ENCODE measurements around the gene MMP27.

MMP27 gene

DNA sequence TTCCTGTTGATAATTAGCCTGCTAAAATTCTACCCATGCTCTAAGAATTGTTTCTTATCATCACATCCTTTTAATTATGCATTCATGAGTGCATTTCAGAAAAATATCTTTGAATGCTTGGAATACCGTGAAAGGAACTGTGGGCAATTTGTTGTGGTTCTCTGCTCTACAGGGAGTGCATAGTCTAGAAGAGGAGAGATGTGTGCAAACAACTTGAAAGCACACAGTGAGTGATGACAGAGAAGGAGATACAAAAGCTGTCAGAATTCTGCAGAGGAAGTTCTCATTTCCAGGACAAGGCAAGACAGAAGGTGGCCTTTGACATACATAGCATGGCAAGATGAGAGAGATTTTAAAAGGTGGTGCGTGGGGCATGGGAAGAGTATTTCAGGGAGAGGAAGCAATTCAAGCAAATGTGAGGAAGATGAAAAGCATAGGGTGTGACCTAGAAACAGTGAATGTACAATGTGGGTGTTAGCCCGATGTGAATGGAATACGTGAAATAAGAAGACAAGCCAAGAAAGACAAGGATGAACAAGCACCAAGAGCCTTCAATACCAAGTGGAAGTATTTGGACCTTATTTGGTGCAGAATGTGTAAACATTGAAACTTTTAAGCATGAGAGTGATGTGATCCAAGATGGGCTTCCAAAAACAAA lies 14.2 kb upstream of the MMP27 start:
- H3K4me1 Mint-ChIP-seq (ENCODE audit: low read depth): no peaks in the 10 kb centered on the region
- no peak overlapping the region for H3K4me3 Mint-ChIP-seq
- no peaks in the 10 kb centered on the region for H3K36me3 Mint-ChIP-seq (ENCODE audit: low read depth)
- H3K27me3 Mint-ChIP-seq (ENCODE audit: low read depth): peaks cover 13% of the 10 kb centered on the region
- no peak overlapping the region for H3K27ac Mint-ChIP-seq
- H3K9me3 Mint-ChIP-seq: no peaks in the 10 kb centered on the region

DNA sequence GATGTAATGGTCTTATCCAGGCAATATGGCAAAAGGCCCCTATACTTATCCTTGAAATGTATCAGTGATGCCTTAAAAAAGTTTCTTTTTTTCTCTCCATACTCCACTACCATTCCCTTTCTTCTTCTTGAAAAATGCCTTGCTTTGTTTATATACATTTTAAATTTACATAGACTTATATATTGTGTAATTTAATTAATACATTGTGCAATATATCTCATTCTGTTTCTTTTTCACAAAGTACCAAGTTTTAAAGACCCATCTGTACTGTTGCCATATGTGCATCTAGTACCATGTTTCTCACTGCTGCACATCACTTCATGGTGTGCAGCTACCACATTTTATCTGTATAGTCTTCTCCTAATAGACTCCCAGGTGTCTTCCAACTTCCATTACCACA lies 11.7 kb upstream of the MMP27 start:
- no peaks in the 10 kb centered on the region for H3K36me3 Mint-ChIP-seq (ENCODE audit: low read depth)
- H3K27ac Mint-ChIP-seq: no peak overlapping the region
- no peak overlapping the region for H3K4me3 Mint-ChIP-seq
- H3K9me3 Mint-ChIP-seq: no peaks in the 10 kb centered on the region
- no peaks in the 10 kb centered on the region for H3K4me1 Mint-ChIP-seq (ENCODE audit: low read depth)
- peaks cover 17% of the 10 kb centered on the region for H3K27me3 Mint-ChIP-seq (ENCODE audit: low read depth)

DNA sequence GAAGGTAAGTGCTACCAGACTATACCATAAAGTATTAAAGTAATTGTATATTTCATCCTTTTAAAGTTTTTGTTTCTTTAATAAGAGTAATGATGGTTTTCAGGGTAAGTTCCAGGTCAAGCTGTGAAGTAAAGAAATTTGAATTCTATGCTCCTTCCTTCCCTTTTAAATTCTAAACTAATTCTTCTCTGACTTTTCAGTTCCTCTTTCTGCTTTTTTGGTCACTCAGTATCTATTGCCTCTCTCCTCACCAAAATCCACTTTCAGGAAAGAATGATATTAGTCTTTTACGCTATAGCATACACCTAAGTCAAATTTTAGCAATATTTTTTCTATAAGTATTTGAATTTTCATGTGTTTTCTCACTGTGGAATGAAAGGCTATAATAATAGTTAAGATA lies 11.0 kb upstream of the MMP27 start:
- Mint-ChIP-seq H3K4me1 (ENCODE audit: low read depth) (no peaks in the 10 kb centered on the region), H3K27me3 (ENCODE audit: low read depth) (peaks cover 17% of the 10 kb centered on the region), H3K36me3 (ENCODE audit: low read depth) (no peaks in the 10 kb centered on the region), H3K27ac (no peak overlapping the region), H3K9me3 (no peaks in the 10 kb centered on the region), H3K4me3 (no peak overlapping the region)

DNA sequence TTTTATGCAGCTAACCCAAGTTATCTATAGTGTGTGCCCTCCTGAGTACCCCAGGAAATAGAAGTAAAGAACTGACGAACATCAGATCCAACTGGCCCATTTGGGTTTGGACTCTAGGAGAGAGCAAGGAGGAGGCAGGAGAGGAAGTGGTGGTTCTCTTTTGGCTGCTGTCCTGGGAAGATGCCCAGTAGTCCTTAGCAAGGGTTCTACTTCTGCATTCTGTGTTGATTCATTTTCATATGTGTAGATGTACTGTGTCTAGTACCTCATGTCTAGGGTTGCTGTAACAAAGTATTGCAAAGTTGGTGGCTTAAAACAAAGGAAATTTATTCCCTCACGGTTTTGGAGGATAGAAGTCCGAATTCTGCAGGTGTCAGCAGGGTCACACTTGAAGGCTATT lies 6.6 kb upstream of the MMP27 start:
- no peak overlapping the region for H3K27ac Mint-ChIP-seq
- H3K4me3 Mint-ChIP-seq: no peak overlapping the region
- no peaks in the 10 kb centered on the region for H3K4me1 Mint-ChIP-seq (ENCODE audit: low read depth)
- no peaks in the 10 kb centered on the region for H3K9me3 Mint-ChIP-seq
- peaks cover 13% of the 10 kb centered on the region for H3K27me3 Mint-ChIP-seq (ENCODE audit: low read depth)
- H3K36me3 Mint-ChIP-seq (ENCODE audit: low read depth): no peaks in the 10 kb centered on the region

DNA sequence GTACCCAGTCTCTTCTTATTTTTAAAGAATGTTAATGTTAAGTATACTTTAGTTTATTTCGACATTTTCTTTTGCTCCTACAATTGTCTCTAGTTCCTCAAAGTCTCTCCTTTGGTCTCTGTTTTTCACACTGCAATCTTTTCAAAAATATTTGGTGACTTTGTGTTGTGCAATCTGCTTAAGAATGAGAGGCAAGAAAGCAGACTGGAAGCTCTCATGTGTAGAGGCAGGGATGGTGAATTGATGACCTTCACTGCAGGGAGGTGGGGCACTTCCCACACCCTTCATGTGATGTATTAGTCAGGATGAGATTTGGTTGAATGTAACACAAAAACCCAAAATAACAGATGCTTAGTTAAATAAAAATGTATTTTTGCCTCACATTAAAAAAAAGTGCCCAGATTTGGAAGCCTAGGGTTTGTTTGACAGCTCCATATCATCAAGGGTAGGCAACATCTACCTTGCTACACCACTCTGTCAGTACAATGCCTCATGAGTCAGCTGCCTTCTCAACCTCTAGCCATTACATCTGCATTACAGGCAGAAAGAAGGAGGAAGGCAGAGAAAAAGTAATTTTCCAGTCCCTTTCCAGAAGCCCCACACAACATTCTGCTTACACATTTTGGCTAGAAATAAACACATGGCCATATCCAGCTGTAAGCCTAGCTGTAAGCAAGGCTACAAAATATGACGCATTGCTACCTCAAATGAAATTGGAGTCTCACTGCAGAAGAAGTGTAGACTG lies 3.8 kb upstream of the MMP27 start:
- Mint-ChIP-seq H3K36me3 (ENCODE audit: low read depth) (no peaks in the 10 kb centered on the region), H3K4me3 (no peak overlapping the region), H3K9me3 (no peaks in the 10 kb centered on the region), H3K27me3 (ENCODE audit: low read depth) (peaks cover 18% of the 10 kb centered on the region), H3K4me1 (ENCODE audit: low read depth) (no peaks in the 10 kb centered on the region), H3K27ac (no peak overlapping the region)

DNA sequence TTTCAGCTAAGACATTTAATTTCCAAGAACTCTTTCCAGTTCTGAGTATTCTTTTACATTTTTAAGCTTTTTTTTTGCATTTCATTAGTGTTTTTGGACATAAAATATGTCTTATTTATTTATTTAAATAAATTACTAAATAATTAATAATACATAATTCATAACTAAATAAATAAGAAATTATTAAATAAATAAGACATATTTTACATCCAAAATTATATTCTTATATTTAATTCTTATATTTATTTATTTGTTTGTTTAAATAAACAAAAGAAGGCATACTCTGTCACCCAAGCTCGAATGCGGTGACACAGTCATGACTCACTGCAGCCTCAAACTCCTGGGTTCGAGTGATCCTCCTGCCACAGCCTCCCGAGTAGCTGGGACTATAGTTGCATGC lies 3.1 kb upstream of the MMP27 start:
- H3K9me3 Mint-ChIP-seq: no peaks in the 10 kb centered on the region
- H3K36me3 Mint-ChIP-seq (ENCODE audit: low read depth): no peaks in the 10 kb centered on the region

DNA sequence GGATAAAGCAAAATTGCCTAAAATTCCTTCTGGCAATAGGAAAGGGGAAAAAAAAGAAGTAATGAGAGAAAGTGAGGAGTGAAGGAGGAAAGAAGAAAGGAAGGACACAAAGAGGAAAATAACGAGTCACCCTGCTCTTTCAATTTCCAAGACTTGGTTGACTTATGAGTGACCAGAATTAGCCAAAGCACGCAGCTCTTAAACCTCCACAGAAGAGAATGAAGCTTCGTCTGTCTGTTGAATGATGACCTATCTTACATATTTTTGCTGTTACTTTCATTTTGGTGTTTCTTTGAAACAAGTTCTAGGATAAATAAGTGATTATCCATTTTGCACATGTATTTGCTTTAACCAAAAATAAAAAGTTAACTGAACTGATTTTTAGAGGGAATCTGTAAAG lies 728 bp downstream of the MMP27 start:
- no peak overlapping the region for H3K27ac Mint-ChIP-seq
- H3K36me3 Mint-ChIP-seq (ENCODE audit: low read depth): no peaks in the 10 kb centered on the region
- H3K27me3 Mint-ChIP-seq (ENCODE audit: low read depth): peaks cover 15% of the 10 kb centered on the region
- H3K4me3 Mint-ChIP-seq: no peak overlapping the region
- H3K9me3 Mint-ChIP-seq: no peaks in the 10 kb centered on the region
- peaks cover 3% of the 10 kb centered on the region for H3K4me1 Mint-ChIP-seq (ENCODE audit: low read depth)

More for the DNA sequence above, 3.1 kb upstream of the MMP27 start:
- H3K4me1 Mint-ChIP-seq (ENCODE audit: low read depth): peaks cover 3% of the 10 kb centered on the region
- H3K27ac Mint-ChIP-seq: no peak overlapping the region
- peaks cover 15% of the 10 kb centered on the region for H3K27me3 Mint-ChIP-seq (ENCODE audit: low read depth)
- no peak overlapping the region for H3K4me3 Mint-ChIP-seq

DNA sequence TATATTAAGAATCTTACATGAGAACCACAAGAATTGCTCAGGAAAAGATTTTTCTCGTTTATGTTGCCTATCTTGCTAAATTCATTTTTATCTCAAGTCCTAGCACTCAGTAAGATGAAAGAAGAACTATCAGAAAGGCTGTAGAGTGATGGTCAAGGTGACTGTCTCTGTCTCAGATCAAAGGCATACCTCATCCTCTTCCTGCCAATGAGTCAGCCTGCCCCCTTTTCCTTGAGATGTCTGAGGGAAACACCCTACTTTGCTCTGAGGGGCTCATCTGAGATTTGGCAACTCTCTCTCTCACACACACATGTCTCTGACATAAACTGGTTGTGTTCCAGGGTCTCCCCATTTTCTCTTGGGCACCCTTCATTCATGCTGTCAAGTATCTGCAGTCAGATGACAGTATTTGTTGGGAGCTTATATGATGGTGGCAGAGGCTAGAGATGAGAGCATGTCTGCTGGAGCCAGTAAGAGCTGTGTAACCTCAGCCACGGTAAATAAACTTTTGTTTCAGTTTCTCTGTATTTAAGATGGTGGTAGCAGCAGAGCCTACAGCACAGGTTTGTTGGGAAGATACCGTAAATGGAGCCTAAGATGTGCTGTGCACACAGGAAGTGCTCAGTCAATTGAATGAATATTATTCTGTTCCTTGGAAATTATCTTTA lies 1.6 kb downstream of the MMP27 start:
- no peaks in the 10 kb centered on the region for H3K9me3 Mint-ChIP-seq
- no peak overlapping the region for H3K4me3 Mint-ChIP-seq
- H3K4me1 Mint-ChIP-seq (ENCODE audit: low read depth): peaks cover 3% of the 10 kb centered on the region
- peaks cover 11% of the 10 kb centered on the region for H3K27me3 Mint-ChIP-seq (ENCODE audit: low read depth)
- no peak overlapping the region for H3K27ac Mint-ChIP-seq
- no peaks in the 10 kb centered on the region for H3K36me3 Mint-ChIP-seq (ENCODE audit: low read depth)

DNA sequence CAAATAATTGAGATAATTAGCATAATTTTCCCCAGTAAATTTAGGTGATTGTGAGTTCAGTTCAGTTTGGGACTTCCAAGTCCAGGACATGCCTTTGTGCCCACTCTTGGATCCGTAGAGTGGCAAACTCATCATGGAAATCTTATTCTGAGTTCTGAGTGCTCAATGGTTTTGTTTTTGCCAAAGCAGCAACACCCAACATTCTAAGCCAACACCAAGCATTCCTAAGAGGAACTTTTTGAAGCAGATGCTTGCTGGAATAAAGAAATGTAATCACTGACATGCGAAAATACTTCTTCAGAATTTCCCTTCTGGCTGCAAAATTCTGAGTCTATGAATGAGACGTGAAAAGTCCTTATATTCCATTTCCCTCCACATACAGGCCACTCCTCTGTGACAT lies 10.4 kb downstream of the MMP27 start:
- Mint-ChIP-seq H3K4me3 (no peak overlapping the region), H3K9me3 (no peaks in the 10 kb centered on the region), H3K27me3 (ENCODE audit: low read depth) (peaks cover 15% of the 10 kb centered on the region), H3K4me1 (ENCODE audit: low read depth) (no peaks in the 10 kb centered on the region), H3K36me3 (ENCODE audit: low read depth) (no peaks in the 10 kb centered on the region), H3K27ac (no peak overlapping the region)

DNA sequence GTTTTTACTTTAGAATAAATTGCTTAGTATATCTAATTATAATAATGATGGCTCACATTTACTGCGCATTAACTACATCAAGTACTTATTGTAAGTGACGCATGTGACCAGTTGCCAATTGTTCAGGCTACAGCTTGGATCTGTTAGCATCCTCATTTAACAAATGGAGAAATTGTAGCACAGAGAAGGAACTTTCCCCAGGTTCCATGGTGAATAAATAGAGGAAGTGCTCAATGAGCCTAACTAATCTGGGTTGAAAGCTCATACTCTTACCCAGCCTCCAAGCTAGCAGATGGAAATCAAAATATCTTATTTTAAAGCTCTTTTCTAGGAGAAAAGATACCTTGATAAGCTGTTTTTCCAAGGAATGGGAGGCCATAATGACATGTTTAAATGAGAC lies 19.8 kb downstream of the MMP27 start:
- H3K27me3 Mint-ChIP-seq (ENCODE audit: low read depth): peaks cover 32% of the 10 kb centered on the region
- no peak overlapping the region for H3K27ac Mint-ChIP-seq
- no peaks in the 10 kb centered on the region for H3K9me3 Mint-ChIP-seq
- H3K4me3 Mint-ChIP-seq: no peak overlapping the region
- H3K4me1 Mint-ChIP-seq (ENCODE audit: low read depth): no peaks in the 10 kb centered on the region
- H3K36me3 Mint-ChIP-seq (ENCODE audit: low read depth): no peaks in the 10 kb centered on the region

DNA sequence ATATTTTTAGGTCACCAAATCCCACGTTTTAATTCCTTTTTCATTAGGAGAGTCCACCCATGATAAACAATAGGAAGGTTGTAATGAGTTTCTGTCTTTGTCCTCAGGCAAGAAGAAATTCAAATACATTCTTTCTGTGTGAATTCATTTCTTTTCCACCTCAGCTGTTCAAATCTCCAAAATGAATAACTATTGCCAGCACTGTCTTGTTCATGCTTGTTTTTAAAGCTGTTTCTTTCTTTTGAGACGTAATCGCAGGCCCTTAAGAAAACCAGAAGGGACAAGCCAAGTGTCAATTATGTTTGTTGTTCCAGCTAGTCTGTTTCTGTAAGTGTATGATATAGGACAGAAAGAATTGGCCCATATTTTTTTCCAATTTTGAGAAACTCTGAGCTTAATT lies 20.2 kb downstream of the MMP27 start:
- Mint-ChIP-seq H3K27me3 (ENCODE audit: low read depth) (peaks cover 31% of the 10 kb centered on the region), H3K9me3 (no peaks in the 10 kb centered on the region), H3K4me1 (ENCODE audit: low read depth) (no peaks in the 10 kb centered on the region), H3K36me3 (ENCODE audit: low read depth) (no peaks in the 10 kb centered on the region), H3K4me3 (no peak overlapping the region), H3K27ac (no peak overlapping the region)

DNA sequence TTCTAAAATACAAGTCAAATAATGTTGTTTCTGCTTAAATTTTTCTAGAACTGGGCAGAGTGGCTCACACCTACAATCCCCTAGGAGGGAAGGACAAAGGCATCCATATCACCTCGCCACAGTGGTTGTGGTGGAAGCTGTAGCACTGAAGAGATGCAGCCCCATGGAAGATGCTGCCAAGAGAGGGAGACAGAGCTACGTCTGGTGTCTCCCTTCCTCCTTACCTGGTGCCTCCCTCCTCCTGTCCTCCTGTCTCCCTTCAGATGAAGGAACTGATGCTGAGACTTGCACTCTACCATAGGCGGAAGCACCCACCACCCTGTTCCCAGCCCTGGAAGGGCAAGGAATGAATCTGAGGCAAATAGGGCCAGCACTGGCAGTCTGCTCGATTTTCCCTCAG lies 22.3 kb downstream of the MMP27 start:
- H3K9me3 Mint-ChIP-seq: no peaks in the 10 kb centered on the region

DNA sequence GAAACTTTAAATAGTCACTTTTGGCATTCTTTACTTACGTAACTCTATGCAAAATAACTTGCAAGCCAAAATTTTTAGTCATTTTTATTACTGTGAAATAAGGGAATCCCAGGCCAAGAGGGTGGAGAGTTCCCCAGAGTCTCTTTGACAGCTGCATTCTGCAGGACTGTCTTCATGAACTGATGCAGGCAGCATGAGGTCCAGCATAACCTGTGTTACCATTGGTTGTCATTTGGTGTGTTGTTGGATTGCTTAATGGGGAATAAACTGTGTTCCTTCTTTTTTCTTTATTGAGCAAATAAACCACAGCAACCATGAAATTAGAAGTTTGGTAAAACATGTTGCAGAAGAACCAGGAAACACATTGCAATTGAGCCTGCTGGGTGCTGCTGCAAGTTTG lies 24.6 kb downstream of the MMP27 start:
- Mint-ChIP-seq H3K4me3 (no peak overlapping the region), H3K27ac (no peak overlapping the region), H3K4me1 (ENCODE audit: low read depth) (no peaks in the 10 kb centered on the region), H3K36me3 (ENCODE audit: low read depth) (no peaks in the 10 kb centered on the region), H3K27me3 (ENCODE audit: low read depth) (peaks cover 33% of the 10 kb centered on the region), H3K9me3 (no peaks in the 10 kb centered on the region)

More for the DNA sequence above, 22.3 kb downstream of the MMP27 start:
- Mint-ChIP-seq H3K4me3 (no peak overlapping the region), H3K4me1 (ENCODE audit: low read depth) (no peaks in the 10 kb centered on the region), H3K27ac (no peak overlapping the region), H3K36me3 (ENCODE audit: low read depth) (no peaks in the 10 kb centered on the region), H3K27me3 (ENCODE audit: low read depth) (peaks cover 38% of the 10 kb centered on the region)

DNA sequence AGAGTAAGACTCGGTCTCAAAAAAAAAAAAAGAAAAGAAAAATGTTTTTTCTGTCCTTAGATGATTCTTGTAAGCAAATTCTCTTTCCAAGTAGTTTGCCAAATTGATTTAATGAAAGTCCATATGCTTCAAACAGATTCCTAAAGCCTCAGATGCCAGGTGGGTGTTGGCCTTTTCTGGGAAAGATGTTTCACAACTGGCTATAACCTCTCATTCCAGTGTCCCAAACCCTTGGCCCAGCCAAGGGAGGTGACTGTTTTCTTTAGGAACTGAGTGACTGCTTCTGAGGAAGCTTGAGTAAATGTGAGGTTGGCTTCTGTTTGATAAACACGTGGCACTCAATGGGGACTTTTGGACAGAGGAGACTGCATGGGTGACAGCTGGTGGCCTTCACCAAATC lies 27.5 kb downstream of the MMP27 start:
- Mint-ChIP-seq H3K27me3 (ENCODE audit: low read depth) (peaks cover 19% of the 10 kb centered on the region), H3K4me3 (no peak overlapping the region), H3K27ac (no peak overlapping the region), H3K36me3 (ENCODE audit: low read depth) (no peaks in the 10 kb centered on the region), H3K4me1 (ENCODE audit: low read depth) (no peaks in the 10 kb centered on the region), H3K9me3 (no peaks in the 10 kb centered on the region)

DNA sequence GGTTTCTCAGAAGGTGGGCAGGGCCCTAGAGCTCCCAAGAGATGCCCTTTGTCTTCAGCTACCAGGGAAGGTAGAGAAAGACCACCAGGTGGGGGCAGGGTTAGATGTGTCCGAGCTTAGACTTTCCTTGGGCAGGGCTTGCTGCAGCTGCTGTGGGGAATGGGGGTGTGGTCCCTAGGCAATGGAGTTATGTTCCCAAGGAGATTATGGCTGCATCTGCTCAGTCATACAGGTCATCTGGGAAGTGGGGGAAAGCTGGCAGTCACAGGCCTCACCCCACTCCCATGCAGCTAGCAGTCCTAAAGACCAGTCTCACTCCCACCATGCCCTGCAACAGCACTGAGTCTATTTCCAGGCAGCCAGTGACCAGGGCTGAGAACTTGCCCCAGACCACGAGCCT lies 29.5 kb downstream of the MMP27 start:
- Mint-ChIP-seq H3K27me3 (ENCODE audit: low read depth) (peaks cover 11% of the 10 kb centered on the region), H3K9me3 (no peaks in the 10 kb centered on the region), H3K4me3 (no peak overlapping the region), H3K4me1 (ENCODE audit: low read depth) (no peaks in the 10 kb centered on the region), H3K27ac (no peak overlapping the region), H3K36me3 (ENCODE audit: low read depth) (no peaks in the 10 kb centered on the region)
